SK-N-MC (cell line): Measurements from ENCODE around the gene NUBP2.
"Not testable (repeated sequence)": the region's sequence is repeated elsewhere in the genome, so short reads cannot be mapped to it uniquely, and the experiment has no call there.

Experiments used
- DNase-seq: peaks from one replicate; pipeline ENCODE4 v3.0.0-alpha.2; 2011; ENCODE audit warnings: low read depth, low spot score
- H3K27ac ChIP-seq: fragments of 200-600 bp; sonication (generic); 2 replicates; pipeline ENCODE4 v1.5.1; 2016; ENCODE audit warnings: mixed run types
- H3K36me3 ChIP-seq: fragments of 200-600 bp; sonication (generic); 2 replicates; pipeline ENCODE4 v1.6.1; 2017; ENCODE audit warnings: antibody characterized with exemption, low read length, mixed read lengths; ENCODE audit not compliant: insufficient read depth
- H3K4me3 ChIP-seq: fragments of 200-600 bp; sonication (generic); 2 replicates; pipeline ENCODE4 v1.5.1; 2016
- H3K9ac ChIP-seq: fragments of 200-600 bp; sonication (generic); 2 replicates; pipeline ENCODE4 v1.8.0; 2017; ENCODE audit warnings: mixed run types, mixed read lengths; ENCODE audit not compliant: insufficient read length
- H3K9me3 ChIP-seq: fragments of 200-600 bp; sonication (generic); 2 replicates; pipeline ENCODE4 v1.6.1; 2017; ENCODE audit warnings: low read depth, mild to moderate bottlenecking, antibody characterized with exemption, low read length, moderate library complexity, mixed read lengths
- EZH2 ChIP-seq: fragments of 200-600 bp; sonication (generic); IDR thresholded peaks from one replicate; pipeline ENCODE4 v1.6.1; 2017; ENCODE audit warnings: antibody characterized with exemption
- FOXP2 ChIP-seq: optimal IDR thresholded peaks from 2 replicates; pipeline ENCODE3; 2011; ENCODE audit warnings: mild to moderate bottlenecking, moderate library complexity; ENCODE audit not compliant: insufficient read depth; ENCODE audit errors: extremely low read length, control extremely low read depth
- POLR2AphosphoS5 ChIP-seq: IDR thresholded peaks from 2 replicates; pipeline ENCODE4 v1.6.1; 2012; ENCODE audit warnings: mild to moderate bottlenecking, low read depth, low read length, borderline replicate concordance

NUBP2 gene

DNA sequence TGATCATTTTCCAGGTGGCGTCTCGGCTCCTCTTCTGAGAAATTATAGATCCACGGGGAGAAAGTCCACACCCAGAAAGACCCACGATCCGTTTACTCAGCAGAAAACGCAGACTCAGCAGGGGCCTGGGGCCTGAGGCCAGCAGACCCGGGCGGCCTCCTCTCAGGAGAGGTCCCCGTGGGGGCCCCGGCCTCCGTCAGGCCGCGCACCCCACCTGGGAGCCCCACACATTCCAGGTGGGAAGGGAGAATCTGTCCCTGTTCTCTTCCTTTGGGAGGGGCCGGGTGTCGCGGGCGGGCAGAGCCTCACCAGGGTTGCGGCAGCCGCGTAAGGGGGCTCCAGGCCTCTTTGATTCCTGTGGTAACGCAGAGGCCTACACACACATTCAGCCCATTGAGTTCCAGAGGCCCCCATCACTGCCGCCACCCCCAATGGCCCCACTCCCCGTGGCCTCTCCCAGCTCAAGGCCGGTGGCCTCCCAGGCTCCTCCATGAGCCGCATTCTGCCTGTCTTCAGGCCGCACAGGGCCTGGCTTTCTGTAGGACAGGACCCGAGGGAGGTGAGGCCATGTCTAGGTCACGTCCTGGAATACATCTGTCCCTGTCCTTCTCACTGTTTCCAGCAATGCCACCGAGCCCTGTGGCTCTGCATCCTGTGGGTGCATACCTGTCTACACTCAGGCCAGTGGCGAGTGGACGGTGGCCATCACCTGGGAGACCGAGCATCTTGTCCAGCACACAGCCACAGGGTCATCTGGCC lies 12.3 kb downstream of the NUBP2 start:
- no peak for DNase-seq
- no peak overlapping the region for H3K27ac ChIP-seq
- H3K9ac ChIP-seq: no peak overlapping the region
- H3K36me3 ChIP-seq: no peaks in the 10 kb centered on the region
- H3K4me3 ChIP-seq: no peak overlapping the region
- H3K9me3 ChIP-seq: no peaks in the 10 kb centered on the region
- TF ChIP-seq POLR2AphosphoS5 (no peak), EZH2 (no peak), FOXP2 (no peak)

DNA sequence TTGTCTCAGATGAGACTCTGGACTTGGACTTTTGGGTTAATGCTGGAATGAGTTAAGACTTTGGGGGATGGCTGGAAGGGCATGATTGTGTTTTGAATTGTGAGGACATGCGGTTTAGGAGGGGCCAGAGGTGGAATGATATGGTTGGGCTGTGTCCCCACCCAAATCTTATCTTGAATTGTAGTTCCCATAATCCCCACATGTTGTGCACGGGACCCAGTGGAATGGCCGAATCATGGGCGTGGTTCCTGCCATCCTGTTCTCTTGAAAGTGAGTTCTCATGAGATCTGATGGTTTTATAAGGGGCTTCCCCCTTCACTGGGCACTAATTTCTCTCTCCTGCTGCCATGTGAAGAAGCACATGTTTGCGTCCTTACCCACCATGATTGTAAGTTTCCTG lies 16.5 kb downstream of the NUBP2 start:
- H3K36me3 ChIP-seq, H3K9me3 ChIP-seq, H3K9ac ChIP-seq, H3K4me3 ChIP-seq, H3K27ac ChIP-seq, DNase-seq: not testable (repeated sequence)

DNA sequence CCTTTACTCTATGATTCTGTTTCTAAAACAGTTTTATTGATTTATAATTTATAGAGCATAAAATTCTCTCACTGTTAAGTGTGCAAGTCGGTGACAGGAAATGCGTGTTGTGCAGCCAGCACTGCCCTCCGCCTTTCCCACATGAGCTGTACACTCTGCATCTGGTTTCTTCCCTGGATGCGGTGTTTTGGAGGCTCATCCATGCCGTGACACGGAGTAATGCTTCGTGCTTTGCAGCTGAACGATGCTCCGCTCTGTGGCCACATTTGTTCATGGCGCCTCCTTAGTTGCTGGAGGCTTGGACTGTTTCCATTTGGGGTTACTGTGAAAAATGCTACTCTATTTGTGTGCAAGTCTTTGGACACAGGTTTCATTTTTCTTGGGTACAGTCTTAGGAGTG lies 17.9 kb downstream of the NUBP2 start:
- Histone ChIP-seq H3K9ac (no peak overlapping the region), H3K4me3 (no peak overlapping the region), H3K27ac (no peak overlapping the region), H3K36me3 (no peaks in the 10 kb centered on the region), H3K9me3 (no peaks in the 10 kb centered on the region)
- no peak for DNase-seq
- TF ChIP-seq EZH2 (no peak), POLR2AphosphoS5 (no peak), FOXP2 (no peak)

DNA sequence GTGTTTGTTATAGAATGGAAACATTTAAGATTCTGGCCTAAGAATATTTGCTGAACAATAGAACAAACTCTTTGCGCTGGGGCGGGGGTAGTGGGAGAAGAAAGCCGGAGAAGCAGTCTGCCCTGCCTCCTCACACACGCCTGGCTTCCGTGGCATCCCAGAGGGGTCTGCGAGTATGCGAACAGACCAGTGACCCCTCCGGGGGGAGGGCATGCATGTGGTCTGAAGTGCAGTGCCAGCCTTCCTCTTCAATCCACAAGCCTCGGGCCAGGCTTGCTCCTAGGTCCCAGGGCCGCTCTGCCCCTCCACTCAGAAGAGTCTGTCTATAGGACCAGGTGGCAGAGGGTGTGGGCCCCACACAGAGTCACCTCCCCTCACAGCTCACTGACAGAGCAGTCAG lies 24.9 kb downstream of the NUBP2 start:
- Histone ChIP-seq H3K27ac (no peak overlapping the region), H3K9ac (no peak overlapping the region), H3K4me3 (no peak overlapping the region), H3K9me3 (no peaks in the 10 kb centered on the region), H3K36me3 (no peaks in the 10 kb centered on the region)
- DNase-seq: no peak
- TF ChIP-seq FOXP2: no peak
- no peak for TF ChIP-seq EZH2
- TF ChIP-seq POLR2AphosphoS5: no peak

DNA sequence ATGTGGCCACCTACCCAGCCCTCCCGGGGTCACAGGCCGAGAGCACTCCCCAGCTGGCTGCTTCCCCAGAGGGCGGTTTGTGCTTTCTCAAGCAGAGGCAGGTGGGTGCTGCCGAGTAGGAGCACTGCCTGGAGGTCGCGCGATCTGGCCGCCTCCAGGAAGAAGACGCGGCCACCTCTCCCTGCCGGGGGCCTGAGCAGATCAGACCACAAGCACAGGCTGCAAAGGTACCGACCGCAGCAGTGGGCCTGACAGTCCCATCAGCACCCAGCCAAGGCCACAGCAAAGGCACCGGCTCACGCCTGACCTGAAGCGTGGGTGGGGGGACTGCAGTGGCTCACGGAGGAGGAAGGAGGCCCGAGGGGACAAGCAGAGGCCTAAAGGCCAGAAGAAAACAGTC lies 25.9 kb downstream of the NUBP2 start:
- H3K4me3 ChIP-seq: no peak overlapping the region
- no peak for TF ChIP-seq FOXP2

DNA sequence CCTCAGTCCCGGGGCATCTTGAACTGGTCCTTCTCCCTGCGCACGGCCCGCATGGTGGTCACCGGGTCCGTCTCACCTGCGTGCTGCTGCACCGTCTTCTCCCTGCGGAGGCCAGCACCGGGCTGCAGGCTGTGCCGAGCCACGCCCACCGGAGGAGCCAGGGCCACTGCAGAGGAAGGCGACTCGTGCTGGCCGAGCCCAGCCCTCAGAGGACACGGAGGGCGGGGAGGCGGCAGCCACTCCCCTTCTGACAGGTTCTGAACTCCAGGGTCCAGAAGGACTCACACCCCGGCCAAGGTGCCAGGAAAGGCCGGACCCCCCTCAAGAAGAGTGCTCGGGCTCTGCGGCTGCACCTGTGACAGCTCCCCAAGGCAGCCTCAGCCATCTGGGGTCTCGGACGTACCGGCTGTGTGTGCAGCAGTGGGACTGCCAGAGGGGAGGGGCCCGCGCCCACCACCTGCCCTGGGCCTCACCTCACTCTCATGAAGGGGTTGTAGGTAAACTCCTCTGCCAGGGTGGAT lies 26.6 kb downstream of the NUBP2 start:
- TF ChIP-seq FOXP2 (no peak), POLR2AphosphoS5 (no peak), EZH2 (no peak)
- DNase-seq: no peak
- no peak overlapping the region for H3K27ac ChIP-seq
- H3K9ac ChIP-seq: no peak overlapping the region
- H3K36me3 ChIP-seq: no peaks in the 10 kb centered on the region
- no peak overlapping the region for H3K4me3 ChIP-seq
- H3K9me3 ChIP-seq: no peaks in the 10 kb centered on the region

More for the DNA sequence above, 25.9 kb downstream of the NUBP2 start:
- Histone ChIP-seq H3K27ac (no peak overlapping the region), H3K9ac (no peak overlapping the region), H3K9me3 (no peaks in the 10 kb centered on the region), H3K36me3 (no peaks in the 10 kb centered on the region)
- DNase-seq: no peak

DNA sequence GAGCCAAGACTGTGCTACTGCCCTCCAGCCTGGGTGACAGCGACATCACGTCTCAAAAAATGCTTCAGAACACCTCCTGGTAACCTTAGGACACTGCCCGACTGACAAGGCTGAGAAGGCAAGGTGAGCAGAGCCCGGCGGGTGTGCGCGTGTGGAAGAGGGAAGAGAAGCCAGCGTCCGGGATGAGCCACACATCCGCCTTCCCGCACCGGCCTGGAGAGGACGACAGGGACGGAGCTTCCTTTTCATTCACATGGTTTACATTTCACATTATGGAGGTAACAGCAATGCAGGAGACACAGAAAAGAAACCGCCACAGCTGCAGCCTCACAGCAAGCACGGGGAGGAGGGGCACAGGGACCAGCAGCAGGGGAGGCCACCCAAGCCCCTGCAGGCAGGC lies 27.3 kb downstream of the NUBP2 start:
- Histone ChIP-seq H3K9me3 (no peaks in the 10 kb centered on the region), H3K27ac (no peak overlapping the region), H3K4me3 (no peak overlapping the region), H3K9ac (no peak overlapping the region), H3K36me3 (no peaks in the 10 kb centered on the region)
- DNase-seq: no peak
- TF ChIP-seq FOXP2 (no peak), POLR2AphosphoS5 (no peak), EZH2 (no peak)

DNA sequence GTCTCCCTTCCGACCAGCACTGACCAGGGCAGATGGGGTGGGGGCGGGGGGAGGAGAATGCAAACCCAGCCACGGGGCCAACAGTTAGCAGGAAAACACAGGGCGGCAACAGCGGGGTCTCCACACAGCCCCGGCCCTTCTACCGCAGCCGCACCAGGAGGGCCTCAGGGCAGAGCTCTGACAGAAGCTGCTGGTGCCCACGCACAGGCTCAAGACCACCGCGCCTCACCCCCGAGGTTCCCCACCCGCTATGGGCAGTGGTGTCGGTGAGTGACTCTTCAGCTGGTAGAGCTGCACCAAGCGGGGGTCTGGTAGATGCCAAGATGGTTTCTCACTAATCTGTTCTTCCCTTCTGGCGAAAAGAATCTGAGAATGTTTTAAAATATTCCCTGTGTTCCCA lies 27.8 kb downstream of the NUBP2 start:
- no peak for TF ChIP-seq EZH2
- TF ChIP-seq FOXP2: no peak
- no peak for TF ChIP-seq POLR2AphosphoS5
- Histone ChIP-seq H3K9ac (no peak overlapping the region), H3K27ac (no peak overlapping the region), H3K4me3 (no peak overlapping the region), H3K9me3 (no peaks in the 10 kb centered on the region), H3K36me3 (no peaks in the 10 kb centered on the region)
- DNase-seq: no peak

DNA sequence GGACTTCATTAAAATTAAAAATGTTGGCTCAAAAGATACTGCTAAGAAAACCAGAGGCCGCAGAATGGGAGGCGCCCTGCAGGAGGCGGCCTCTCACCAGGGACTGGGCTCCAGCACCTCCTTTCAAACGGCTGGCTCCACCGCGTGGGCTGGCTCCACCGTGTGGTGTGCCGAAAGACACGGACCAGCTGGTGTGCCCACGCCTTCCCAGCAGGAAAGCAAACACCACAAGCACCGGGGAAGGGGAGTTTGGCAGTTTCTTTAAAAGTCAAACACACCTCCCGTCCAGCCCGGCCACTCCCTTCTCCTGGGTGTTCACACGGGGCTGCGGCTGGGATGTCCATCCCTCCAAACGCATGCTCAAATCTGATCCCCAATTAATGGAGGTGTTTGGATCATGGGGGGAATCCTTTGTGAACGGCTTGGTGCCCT lies 30.0 kb downstream of the NUBP2 start:
- no peak overlapping the region for H3K9ac ChIP-seq
- H3K36me3 ChIP-seq: no peaks in the 10 kb centered on the region
- no peaks in the 10 kb centered on the region for H3K9me3 ChIP-seq
- H3K27ac ChIP-seq: no peak overlapping the region
- DNase-seq: no peak
- no peak for TF ChIP-seq POLR2AphosphoS5
- TF ChIP-seq EZH2: no peak
- TF ChIP-seq FOXP2: no peak
- H3K4me3 ChIP-seq: no peak overlapping the region
